Fibroblast of lung (primary cell): ENCODE measurements around the gene PRPSAP2. TPM values are rescaled to one million over a fixed set of nuclear protein-coding genes. Genes with fewer than 3 reads are reported as not detected.

Experiments
- DNase-seq, 2 donors: peaks; one replicate each; pipeline versions ENCODE4 v3.0.0 to v3.0.0-alpha.2; 2010; ENCODE audit warnings: low read depth in 2 of 2
- H2AFZ ChIP-seq: 2 replicates; pipeline ENCODE4 v1.5.1; 2012; ENCODE audit warnings: low read length, control low read depth, inconsistent platforms
- H3K27ac ChIP-seq: 2 replicates; pipeline ENCODE4 v1.5.1; 2011; ENCODE audit warnings: low read length, control low read depth; ENCODE audit not compliant: insufficient read depth
- H3K27me3 ChIP-seq: 2 replicates; pipeline ENCODE4 v1.5.1; 2011; ENCODE audit warnings: mild to moderate bottlenecking, low read length; ENCODE audit not compliant: control insufficient read depth, insufficient read depth
- H3K36me3 ChIP-seq: 2 replicates; pipeline ENCODE4 v1.5.1; 2011; ENCODE audit warnings: low read length; ENCODE audit not compliant: control insufficient read depth, insufficient read depth
- H3K4me1 ChIP-seq: 2 replicates; pipeline ENCODE4 v1.5.1; 2011; ENCODE audit warnings: low read length; ENCODE audit not compliant: control insufficient read depth, insufficient read depth; ENCODE audit errors: extremely low read depth
- H3K4me2 ChIP-seq: 2 replicates; pipeline ENCODE4 v1.5.1; 2011; ENCODE audit warnings: low read length, control low read depth; ENCODE audit not compliant: insufficient read depth; ENCODE audit errors: extremely low read depth
- H3K4me3 ChIP-seq, 4 experiments: fragments of 200-600 bp in 1 of 4; sonication (generic) in 1 of 4; replicated peaks in 1 of 4; 2 replicates each; pipeline ENCODE4 v1.5.1; 2011 to 2016; ENCODE audit warnings: low read length in 4 of 4, low read depth in 3 of 4, mild to moderate bottlenecking in 3 of 4, control low read depth in 2 of 4, inconsistent platforms in 1 of 4, mixed read lengths in 1 of 4; ENCODE audit not compliant: insufficient read depth in 1 of 4; ENCODE audit errors: control extremely low read depth in 1 of 4
- H3K79me2 ChIP-seq: 2 replicates; pipeline ENCODE4 v1.5.1; 2012; ENCODE audit warnings: mild to moderate bottlenecking, low read length, inconsistent platforms; ENCODE audit not compliant: control insufficient read depth, insufficient read depth
- H3K9ac ChIP-seq: 2 replicates; pipeline ENCODE4 v1.5.1; 2011; ENCODE audit warnings: mild to moderate bottlenecking, low read length, control low read depth; ENCODE audit not compliant: insufficient read depth
- H3K9me3 ChIP-seq: 2 replicates; pipeline ENCODE4 v1.5.1; 2012; ENCODE audit warnings: low read depth, low read length; ENCODE audit not compliant: control insufficient read depth, insufficient read depth
- H4K20me1 ChIP-seq: 2 replicates; pipeline ENCODE4 v1.5.1; 2011; ENCODE audit warnings: low read length; ENCODE audit not compliant: control insufficient read depth, insufficient read depth; ENCODE audit errors: extremely low read depth
- CTCF ChIP-seq, 2 donors: IDR thresholded peaks in 1 of 2; conservative IDR thresholded peaks in 1 of 2; 1 replicate in 1 of 2; 2 replicates in 1 of 2; pipeline ENCODE4 v1.5.1; 2011 to 2012; ENCODE audit warnings: low read length in 2 of 2, control low read depth in 1 of 2, inconsistent platforms in 1 of 2, low read depth in 1 of 2, mild to moderate bottlenecking in 1 of 2
- EZH2 ChIP-seq: IDR thresholded peaks from 2 replicates; pipeline ENCODE4 v1.5.1; 2012; ENCODE audit warnings: low read length, control low read depth, mild to moderate bottlenecking; ENCODE audit errors: missing control alignments
- polyA plus RNA-seq, 2 donors: library from polyadenylated mRNA; depleted of rRNA in 1 of 2; stranded (reverse) in 1 of 2; unstranded in 1 of 2; fragments of >200 nt; gene quantifications; 2 replicates each; pipeline ENCODE4 v1.2.1, GENCODE V29; 2011 to 2012; ENCODE audit warnings: missing spikeins in 1 of 2
- total RNA-seq: library from RNA; depleted of rRNA; stranded (reverse); fragments of >200 nt; gene quantifications from 2 replicates; pipeline ENCODE4 v1.2.1, GENCODE V29; 2014

PRPSAP2 gene
- total and polyA plus RNA-seq, 2 donors (not counting 1 experiment from before 2014, with no cell fraction given) = 23.1 to 47.4 TPM

DNA sequence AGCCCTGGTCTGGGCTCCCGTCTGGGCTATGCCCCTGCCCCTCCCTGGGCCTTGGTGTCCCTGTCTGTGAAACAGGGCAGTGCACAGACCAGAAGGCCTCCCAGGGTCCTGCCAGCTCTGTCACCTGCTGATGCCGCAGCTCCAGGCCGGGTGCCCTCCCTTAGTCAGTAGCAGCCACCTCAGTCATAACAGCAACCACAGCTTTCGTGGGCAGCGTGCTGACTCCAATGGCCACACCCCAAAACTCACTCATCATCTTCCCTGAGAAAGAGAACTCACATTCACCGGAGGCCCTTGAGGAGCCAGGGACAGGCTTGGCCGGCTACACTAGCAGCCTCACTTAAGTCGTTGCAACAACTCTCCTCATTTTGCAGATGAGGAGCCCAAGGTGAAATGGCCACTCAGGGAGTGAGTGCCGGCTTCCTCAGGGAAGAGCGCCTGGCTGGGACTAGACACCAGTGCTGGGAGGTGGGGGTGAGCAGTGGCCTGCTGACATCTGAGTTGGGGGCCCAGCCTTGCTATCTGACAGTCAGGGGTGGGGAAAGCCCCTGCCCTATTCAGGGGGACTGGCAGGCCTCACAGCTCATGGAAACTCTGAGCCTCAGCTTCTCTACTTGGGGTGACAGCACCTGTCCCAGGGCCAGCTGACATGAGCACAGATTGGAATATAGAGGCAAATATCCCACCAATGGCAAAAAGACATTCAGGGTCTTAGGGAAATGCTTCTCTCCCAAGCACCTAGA is 116.6 kb downstream of the PRPSAP2 start:
- H2AFZ ChIP-seq = no peak overlapping the region
- peak in 1 of 2 donors; percentile 30 for DNase-seq
- no peak overlapping the region for H3K27ac ChIP-seq

DNA sequence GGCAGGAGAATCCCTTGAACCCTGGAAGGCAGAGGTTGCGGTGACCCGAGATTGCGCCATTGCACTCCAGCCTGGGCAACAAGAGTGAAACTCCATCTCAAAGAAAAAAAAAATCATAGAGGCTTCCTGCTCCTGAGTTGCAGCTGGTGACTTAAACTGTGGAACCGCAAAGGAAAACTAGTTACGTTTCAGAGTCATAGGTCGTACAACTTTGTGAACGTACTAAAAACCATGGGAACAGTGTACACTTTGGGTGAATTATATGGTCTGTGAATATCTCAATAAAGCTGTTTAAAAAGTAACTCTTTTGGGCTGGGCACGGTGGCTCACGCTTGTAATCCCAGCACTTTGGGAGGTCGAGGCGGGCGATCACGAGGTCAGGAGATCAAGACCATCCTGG is 117.7 kb downstream of the PRPSAP2 start:
- no peaks in the 10 kb centered on the region for H3K27me3 ChIP-seq
- H4K20me1 ChIP-seq = no peaks in the 10 kb centered on the region
- H3K9me3 ChIP-seq = no peaks in the 10 kb centered on the region
- H3K9ac ChIP-seq = no peak overlapping the region
- no peak overlapping the region for H3K4me3 ChIP-seq
- no peak overlapping the region for H2AFZ ChIP-seq
- DNase-seq = peak in 1 of 2 donors; percentile 36
- TF ChIP-seq CTCF (conservative IDR thresholded peaks at IDR 0.05 in 1 of 2, IDR thresholded peaks at IDR 0.05 in 1 of 2; ENCODE audit: low read depth in 1 of 2, low read length in 2 of 2) (no peak), EZH2 (no peak)
- H3K36me3 ChIP-seq = peaks cover 11% of the 10 kb centered on the region
- no peak overlapping the region for H3K4me2 ChIP-seq
- no peaks in the 10 kb centered on the region for H3K4me1 ChIP-seq
- no peak overlapping the region for H3K27ac ChIP-seq
- H3K79me2 ChIP-seq = no peaks in the 10 kb centered on the region

More for the DNA sequence above, 116.6 kb downstream of the PRPSAP2 start:
- Histone ChIP-seq H3K79me2 (no peaks in the 10 kb centered on the region), H3K9me3 (no peaks in the 10 kb centered on the region), H3K4me3 (no peak overlapping the region), H3K27me3 (no peaks in the 10 kb centered on the region), H3K36me3 (peaks cover 11% of the 10 kb centered on the region), H4K20me1 (no peaks in the 10 kb centered on the region), H3K4me2 (no peak overlapping the region), H3K4me1 (no peaks in the 10 kb centered on the region), H3K9ac (no peak overlapping the region)
- TF ChIP-seq EZH2 = no peak
- TF ChIP-seq CTCF (conservative IDR thresholded peaks at IDR 0.05 in 1 of 2, IDR thresholded peaks at IDR 0.05 in 1 of 2; ENCODE audit: low read depth in 1 of 2, low read length in 2 of 2) = no peak

GRCh38 chr17:18976201-18976600 is 118.3 kb downstream of the PRPSAP2 start:
- Histone ChIP-seq H3K9ac (no peak overlapping the region), H3K9me3 (no peaks in the 10 kb centered on the region), H3K27ac (no peak overlapping the region), H3K27me3 (no peaks in the 10 kb centered on the region), H4K20me1 (no peaks in the 10 kb centered on the region), H3K4me1 (peaks cover 3% of the 10 kb centered on the region), H3K4me3 (no peak overlapping the region), H3K79me2 (no peaks in the 10 kb centered on the region), H3K4me2 (no peak overlapping the region), H2AFZ (no peak overlapping the region), H3K36me3 (peaks cover 10% of the 10 kb centered on the region)
- TF ChIP-seq EZH2 (no peak), CTCF (conservative IDR thresholded peaks at IDR 0.05 in 1 of 2, IDR thresholded peaks at IDR 0.05 in 1 of 2; ENCODE audit: low read depth in 1 of 2, low read length in 2 of 2) (no peak)
- no peak for DNase-seq
